Stomach (tissue), 4 donors: Measurements from ENCODE around the gene RBM25.

Experiments
- CTCF ChIP-seq, 7 experiments: fragments of 450-650 bp in 4 of 7; fragments of 200-600 bp in 3 of 7; sonication (generic) in 3 of 7; IDR thresholded peaks; one replicate each; pipeline ENCODE4 v1.5.1; 2016 to 2019; ENCODE audit warnings: antibody characterized with exemption in 7 of 7, control low read depth in 2 of 7, mild to moderate bottlenecking in 1 of 7
- EP300 ChIP-seq: sonication (generic); formaldehyde crosslinking; IDR thresholded peaks from one replicate; pipeline ENCODE4 v1.6.1; 2017; ENCODE audit warnings: antibody characterized with exemption
- POLR2A ChIP-seq, 4 donors: fragments of 450-650 bp; IDR thresholded peaks; one replicate each; pipeline ENCODE4 v1.6.1; 2016; ENCODE audit warnings: antibody characterized with exemption in 4 of 4, control low read depth in 2 of 4, mild to moderate bottlenecking in 1 of 4, moderate library complexity in 1 of 4
- POLR2AphosphoS5 ChIP-seq, 3 donors: sonication (generic); formaldehyde crosslinking; IDR thresholded peaks; one replicate each; pipeline ENCODE4 v1.6.1; 2016; ENCODE audit warnings: antibody characterized with exemption in 3 of 3

- TF ChIP-seq CTCF (IDR thresholded peaks at IDR 0.05) (no peak), EP300 (no peak), POLR2AphosphoS5 (IDR thresholded peaks at IDR 0.05) (no peak), POLR2A (IDR thresholded peaks at IDR 0.05) (no peak)
Observed at GRCh38 chr14:73027984-73028383, 30.4 kb upstream of the RBM25 start.
